ENCODE results near the gene RASA4B. TPM values are rescaled to one million over a fixed set of nuclear protein-coding genes. Genes with fewer than 3 reads are reported as not detected.
"Not testable (repeated sequence)": the region's sequence is repeated elsewhere in the genome, so short reads cannot be mapped to it uniquely, and the experiment has no call there.

The RASA4B gene
- total RNA-seq, 3 donors from 2014 or later = 8.0 to 30.8 (median 12.2) TPM

- ATAC-seq = no peak
- Histone ChIP-seq H3K9me3 (no peaks in the 10 kb centered on the region), H3K4me3 (no peak overlapping the region), H3K36me3 (ENCODE audit: low read depth) (peaks cover 4% of the 10 kb centered on the region), H3K4me1 (ENCODE audit: low read depth) (no peaks in the 10 kb centered on the region)
- intact Hi-C loops (cut with DNase I, micrococcal nuclease) = no loop called here
- no peak for TF ChIP-seq CTCF (IDR thresholded peaks at IDR 0.05)
- DNase-seq = no peak
These were observed 61.2 kb downstream of the RASA4B start for GRCh38 chr7:102456327-102456726.

GRCh38 chr7:102455596-102455995, 62.0 kb downstream of the RASA4B start:
- DNase-seq (no peak), ATAC-seq (peak; percentile 7)
- Histone ChIP-seq H3K36me3 (ENCODE audit: low read depth) (peaks cover 4% of the 10 kb centered on the region), H3K4me1 (ENCODE audit: low read depth) (no peaks in the 10 kb centered on the region), H3K4me3 (no peak overlapping the region), H3K9me3 (no peaks in the 10 kb centered on the region)
- intact Hi-C loops (cut with DNase I, micrococcal nuclease) = no loop called here
- no peak for TF ChIP-seq CTCF (IDR thresholded peaks at IDR 0.05)

- DNase-seq; H3K9me3 ChIP-seq; H3K4me1 ChIP-seq (ENCODE audit: low read depth); H3K4me3 ChIP-seq; H3K36me3 ChIP-seq (ENCODE audit: low read depth); ATAC-seq; intact Hi-C loops (cut with DNase I, micrococcal nuclease): not testable (repeated sequence)
These were observed 62.6 kb downstream of the RASA4B start for GRCh38 chr7:102454932-102455331.

GRCh38 chr7:102454468-102454867, 63.1 kb downstream of the RASA4B start:
- Histone ChIP-seq H3K4me3 (no peak overlapping the region), H3K4me1 (ENCODE audit: low read depth) (no peaks in the 10 kb centered on the region), H3K36me3 (ENCODE audit: low read depth) (peaks cover 4% of the 10 kb centered on the region), H3K9me3 (no peaks in the 10 kb centered on the region)
- no peak for TF ChIP-seq CTCF (IDR thresholded peaks at IDR 0.05)
- intact Hi-C loops (cut with DNase I, micrococcal nuclease) = no loop called here
- no peak for DNase-seq
- peak; percentile 7 for ATAC-seq

- TF ChIP-seq CTCF (IDR thresholded peaks at IDR 0.05) = no peak
- no peak for DNase-seq
- Histone ChIP-seq H3K4me3 (no peak overlapping the region), H3K4me1 (ENCODE audit: low read depth) (no peaks in the 10 kb centered on the region), H3K9me3 (no peaks in the 10 kb centered on the region), H3K36me3 (ENCODE audit: low read depth) (peaks cover 4% of the 10 kb centered on the region)
- intact Hi-C loops (cut with DNase I, micrococcal nuclease) = no loop called here
- ATAC-seq = no peak
These were observed 64.3 kb downstream of the RASA4B start for GRCh38 chr7:102453319-102453718.

- Histone ChIP-seq H3K36me3 (ENCODE audit: low read depth) (peaks cover 4% of the 10 kb centered on the region), H3K9me3 (no peaks in the 10 kb centered on the region), H3K4me3 (no peak overlapping the region), H3K4me1 (ENCODE audit: low read depth) (no peaks in the 10 kb centered on the region)
- no peak for DNase-seq
- ATAC-seq = no peak
- TF ChIP-seq CTCF (IDR thresholded peaks at IDR 0.05) = no peak
- intact Hi-C loops (cut with DNase I, micrococcal nuclease) = no loop called here
These were observed 65.1 kb downstream of the RASA4B start for GRCh38 chr7:102452451-102452850.
